ENCODE data around the gene UGT1A8. TPM values are rescaled to one million over a fixed set of nuclear protein-coding genes. Genes with fewer than 3 reads are reported as not detected.
"Not testable (repeated sequence)": the region's sequence is repeated elsewhere in the genome, so short reads cannot be mapped to it uniquely, and the experiment has no call there.

UGT1A8 gene
- total RNA-seq, 1 donor from 2014 or later = not detected

- Histone ChIP-seq H3K27ac (no peak overlapping the region), H3K36me3 (no peaks in the 10 kb centered on the region), H3K9me3 (no peaks in the 10 kb centered on the region), H3K4me1 (no peaks in the 10 kb centered on the region), H3K27me3 (no peaks in the 10 kb centered on the region), H3K4me3 (no peak overlapping the region)
- no peak for DNase-seq (ENCODE audit: low spot score in 2 of 2)
- TF ChIP-seq CTCF (IDR thresholded peaks at IDR 0.05) = no peak
- intact Hi-C loops (cut with DNase I) = no loop called here
Observed at GRCh38 chr2:233588400-233588799, 29.0 kb upstream of the UGT1A8 start.

GRCh38 chr2:233592706-233593105 is 24.7 kb upstream of the UGT1A8 start:
- DNase-seq (ENCODE audit: low spot score in 2 of 2); H3K4me1 ChIP-seq; H3K36me3 ChIP-seq; H3K4me3 ChIP-seq; H3K9me3 ChIP-seq; H3K27me3 ChIP-seq; intact Hi-C loops (cut with DNase I); H3K27ac ChIP-seq: not testable (repeated sequence)

- H3K27me3 ChIP-seq = no peaks in the 10 kb centered on the region
- no peak for TF ChIP-seq CTCF (IDR thresholded peaks at IDR 0.05)
- H3K4me3 ChIP-seq = no peak overlapping the region
- H3K36me3 ChIP-seq = no peaks in the 10 kb centered on the region
- intact Hi-C loops (cut with DNase I) = no loop called here
- no peak for DNase-seq (ENCODE audit: low spot score in 2 of 2)
- no peaks in the 10 kb centered on the region for H3K9me3 ChIP-seq
- no peaks in the 10 kb centered on the region for H3K4me1 ChIP-seq
- no peak overlapping the region for H3K27ac ChIP-seq
Observed at GRCh38 chr2:233593201-233593600, 24.2 kb upstream of the UGT1A8 start.

GRCh38 chr2:233597522-233597921 is 19.9 kb upstream of the UGT1A8 start:
- TF ChIP-seq CTCF (IDR thresholded peaks at IDR 0.05) = no peak
- H3K4me3 ChIP-seq = no peak overlapping the region
- H3K4me1 ChIP-seq = no peaks in the 10 kb centered on the region
- no peak overlapping the region for H3K27ac ChIP-seq
- no peaks in the 10 kb centered on the region for H3K9me3 ChIP-seq
- intact Hi-C loops (cut with DNase I) = no loop called here
- no peaks in the 10 kb centered on the region for H3K27me3 ChIP-seq
- DNase-seq (ENCODE audit: low spot score in 2 of 2) = no peak
- H3K36me3 ChIP-seq = no peaks in the 10 kb centered on the region

GRCh38 chr2:233598952-233599351 is 18.5 kb upstream of the UGT1A8 start:
- Histone ChIP-seq H3K4me1 (no peaks in the 10 kb centered on the region), H3K27ac (no peak overlapping the region), H3K4me3 (no peak overlapping the region), H3K9me3 (no peaks in the 10 kb centered on the region), H3K27me3 (no peaks in the 10 kb centered on the region), H3K36me3 (no peaks in the 10 kb centered on the region)
- no peak for DNase-seq (ENCODE audit: low spot score in 2 of 2)
- no peak for TF ChIP-seq CTCF (IDR thresholded peaks at IDR 0.05)
- intact Hi-C loops (cut with DNase I) = no loop called here

GRCh38 chr2:233600386-233600785 is 17.0 kb upstream of the UGT1A8 start:
- intact Hi-C loops (cut with DNase I) = no loop called here
- Histone ChIP-seq H3K36me3 (no peaks in the 10 kb centered on the region), H3K27ac (no peak overlapping the region), H3K27me3 (no peaks in the 10 kb centered on the region), H3K4me3 (no peak overlapping the region), H3K9me3 (no peaks in the 10 kb centered on the region), H3K4me1 (no peaks in the 10 kb centered on the region)
- no peak for TF ChIP-seq CTCF (IDR thresholded peaks at IDR 0.05)
- no peak for DNase-seq (ENCODE audit: low spot score in 2 of 2)
